ENCODE data around the gene SLC33A1.

Gene SLC33A1

GRCh38 chr3:155791190-155791589 lies 63.0 kb downstream of the SLC33A1 start:
- Histone ChIP-seq H3K27ac (no peak overlapping the region), H3K4me3 (ENCODE audit: low read depth, low read length) (no peak overlapping the region), H3K36me3 (no peaks in the 10 kb centered on the region), H3K27me3 (ENCODE audit: insufficient read depth, low read depth, severe bottlenecking) (no peaks in the 10 kb centered on the region), H3K9me3 (ENCODE audit: severe bottlenecking) (no peaks in the 10 kb centered on the region)
- no peak for TF ChIP-seq CTCF (IDR thresholded peaks at IDR 0.05; ENCODE audit: low read depth, low read length)
- no peak for DNase-seq

DNA sequence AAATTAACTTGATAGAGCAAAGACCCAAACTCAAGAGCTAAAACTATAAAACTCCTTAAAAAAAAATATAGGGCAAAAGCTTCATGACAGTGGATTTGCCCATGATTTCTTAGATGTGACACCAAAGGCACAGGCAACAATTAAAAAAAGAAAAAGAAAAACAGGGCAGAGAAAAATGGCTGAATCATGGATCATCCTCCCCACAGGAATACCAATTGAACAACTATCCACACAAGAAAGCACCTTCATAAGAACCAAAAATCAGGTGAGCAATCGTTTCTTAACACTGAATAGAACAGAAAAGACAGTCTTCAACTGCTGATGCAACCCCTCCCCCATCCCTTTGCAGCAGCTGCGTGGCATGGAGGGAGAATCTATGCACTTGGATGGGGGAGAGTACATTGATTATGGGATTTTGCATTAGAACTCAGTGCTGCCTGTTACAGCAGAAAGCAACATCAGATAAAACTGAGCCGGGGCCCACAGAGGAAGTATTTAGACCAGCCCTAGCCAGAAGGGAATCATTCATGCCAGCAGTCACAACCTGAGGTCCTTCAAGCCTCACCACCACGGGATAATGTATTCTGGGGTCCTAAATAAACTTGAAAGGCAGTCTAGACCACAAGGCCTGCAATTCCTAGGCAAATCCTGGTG lies 63.8 kb downstream of the SLC33A1 start:
- H3K4me3 ChIP-seq (ENCODE audit: low read depth, low read length), result no peak overlapping the region
- no peak for DNase-seq
- no peak overlapping the region for H3K27ac ChIP-seq
- no peak for TF ChIP-seq CTCF (IDR thresholded peaks at IDR 0.05; ENCODE audit: low read depth, low read length)
- no peaks in the 10 kb centered on the region for H3K27me3 ChIP-seq (ENCODE audit: insufficient read depth, low read depth, severe bottlenecking)
- no peaks in the 10 kb centered on the region for H3K9me3 ChIP-seq (ENCODE audit: severe bottlenecking)
- H3K36me3 ChIP-seq, result no peaks in the 10 kb centered on the region

DNA sequence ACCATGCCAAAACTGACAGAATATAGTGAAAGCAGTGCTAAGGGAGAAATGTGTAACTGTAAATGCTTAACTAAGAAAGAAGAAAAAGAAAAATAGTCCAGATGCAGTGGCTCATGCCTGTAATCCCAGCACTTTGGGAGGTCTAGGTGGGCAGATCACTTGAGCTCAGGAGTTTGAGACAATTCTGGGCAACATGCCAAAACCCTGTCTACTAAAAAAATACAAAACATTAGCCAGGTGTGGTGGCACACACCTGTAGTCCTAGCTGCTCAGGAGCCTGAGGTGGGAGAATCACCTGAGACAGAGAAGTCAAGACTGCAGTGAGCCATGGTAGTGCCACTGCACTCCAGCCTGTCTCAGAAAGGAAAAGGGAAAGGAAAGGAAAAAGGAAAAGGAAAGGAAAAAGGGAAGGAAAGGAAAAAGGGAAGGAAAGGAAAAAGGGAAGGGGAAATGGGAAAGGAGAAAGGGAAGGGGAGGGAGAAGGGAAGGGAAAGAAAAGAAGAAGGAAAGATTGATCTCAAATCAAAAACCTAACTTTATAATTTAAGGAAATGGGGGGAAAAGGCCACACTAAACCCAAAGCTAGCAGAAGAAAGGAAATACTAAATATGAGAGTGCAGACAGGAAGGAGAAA lies 68.4 kb downstream of the SLC33A1 start:
- Histone ChIP-seq H3K27ac (no peak overlapping the region), H3K27me3 (ENCODE audit: insufficient read depth, low read depth, severe bottlenecking) (no peaks in the 10 kb centered on the region), H3K4me3 (ENCODE audit: low read depth, low read length) (no peak overlapping the region), H3K36me3 (no peaks in the 10 kb centered on the region), H3K9me3 (ENCODE audit: severe bottlenecking) (no peaks in the 10 kb centered on the region)
- no peak for DNase-seq
- TF ChIP-seq CTCF (IDR thresholded peaks at IDR 0.05; ENCODE audit: low read depth, low read length), result no peak

GRCh38 chr3:155782390-155782953 lies 71.8 kb downstream of the SLC33A1 start:
- no peak overlapping the region for H3K27ac ChIP-seq
- H3K9me3 ChIP-seq (ENCODE audit: severe bottlenecking), result no peaks in the 10 kb centered on the region
- DNase-seq, result no peak
- H3K4me3 ChIP-seq (ENCODE audit: low read depth, low read length), result no peak overlapping the region
- H3K27me3 ChIP-seq (ENCODE audit: insufficient read depth, low read depth, severe bottlenecking), result no peaks in the 10 kb centered on the region
- TF ChIP-seq CTCF (IDR thresholded peaks at IDR 0.05; ENCODE audit: low read depth, low read length), result no peak
- H3K36me3 ChIP-seq, result no peaks in the 10 kb centered on the region

GRCh38 chr3:155780291-155780690 lies 73.9 kb downstream of the SLC33A1 start:
- H3K9me3 ChIP-seq (ENCODE audit: severe bottlenecking), result no peaks in the 10 kb centered on the region
- no peak for DNase-seq
- H3K27me3 ChIP-seq (ENCODE audit: insufficient read depth, low read depth, severe bottlenecking), result no peaks in the 10 kb centered on the region
- no peak overlapping the region for H3K27ac ChIP-seq
- no peaks in the 10 kb centered on the region for H3K36me3 ChIP-seq
- H3K4me3 ChIP-seq (ENCODE audit: low read depth, low read length), result no peak overlapping the region
- TF ChIP-seq CTCF (IDR thresholded peaks at IDR 0.05; ENCODE audit: low read depth, low read length), result no peak
